K562 (cell line): ENCODE results near the gene FRRS1L. TPM values are rescaled to one million over a fixed set of nuclear protein-coding genes. Genes with fewer than 3 reads are reported as not detected.

Experiments used
- BDP1 ChIP-seq: IDR thresholded peaks from 3 replicates; pipeline ENCODE4 v1.6.1; 2011; ENCODE audit not compliant: insufficient read length, insufficient read depth
- ETV6 ChIP-seq, 3 experiments: fragments of 150-350 bp in 1 of 3; sonication (generic) in 1 of 3; formaldehyde crosslinking in 1 of 3; IDR thresholded peaks; 2 replicates each; pipeline versions ENCODE4 v1.6.1 to v1.8.0; 2014 to 2022; ENCODE audit warnings: borderline replicate concordance in 2 of 3, low read depth in 2 of 3, antibody characterized with exemption in 1 of 3, low read length in 1 of 3, mild to moderate bottlenecking in 1 of 3, missing genetic modification reagents in 1 of 3
- ID3 ChIP-seq, 2 experiments: fragments of 250-450 bp in 1 of 2; fragments of 450-650 bp in 1 of 2; sonication (Bioruptor Pico) in 1 of 2; IDR thresholded peaks; 2 replicates each; pipeline versions ENCODE4 v1.6.1 to v1.8.0; 2016 to 2021; ENCODE audit warnings: mild to moderate bottlenecking in 2 of 2, moderate library complexity in 2 of 2, missing compliant biosample characterization in 1 of 2, missing genetic modification characterization in 1 of 2
- KHSRP ChIP-seq: fragments of 450-650 bp; IDR thresholded peaks from 2 replicates; pipeline ENCODE4 v1.6.1; 2017
- MYBL2 ChIP-seq, 2 experiments: fragments of 450-650 bp in 1 of 2; sonication (generic) in 1 of 2; formaldehyde crosslinking in 1 of 2; IDR thresholded peaks; 2 replicates each; pipeline versions ENCODE4 v1.6.1 to v1.8.1; 2017 to 2022; ENCODE audit warnings: borderline replicate concordance in 1 of 2, inconsistent platforms in 1 of 2, low read depth in 1 of 2, mild to moderate bottlenecking in 1 of 2, missing genetic modification reagents in 1 of 2, moderate library complexity in 1 of 2
- NFYB ChIP-seq: IDR thresholded peaks from 2 replicates; pipeline ENCODE4 v1.6.1; 2011; ENCODE audit warnings: mild to moderate bottlenecking, moderate library complexity; ENCODE audit not compliant: insufficient read length; ENCODE audit errors: extremely low read depth
- POLR2AphosphoS2 ChIP-seq: IDR thresholded peaks from 2 replicates; pipeline ENCODE4 v1.6.1; 2012; ENCODE audit warnings: low read length, improper control_type of control experiment
- SIN3A ChIP-seq, 2 experiments: fragments of 150-350 bp in 1 of 2; IDR thresholded peaks; 2 replicates each; pipeline ENCODE4 v1.6.1; 2011 to 2016; ENCODE audit warnings: borderline replicate concordance in 2 of 2, low read depth in 2 of 2, low read length in 2 of 2, mild to moderate bottlenecking in 2 of 2, moderate library complexity in 2 of 2; ENCODE audit not compliant: control insufficient read depth in 1 of 2
- WHSC1 ChIP-seq: IDR thresholded peaks from one replicate; pipeline ENCODE4 v1.6.1; 2012; ENCODE audit warnings: low read length, control low read depth, inconsistent platforms
- ZBTB26 ChIP-seq: fragments of 450-650 bp; formaldehyde crosslinking; IDR thresholded peaks from 2 replicates; pipeline ENCODE4 v1.4.0; 2022; ENCODE audit warnings: missing genetic modification characterization
- ZNF324 ChIP-seq: fragments of 250-450 bp; sonication (Bioruptor Pico); IDR thresholded peaks from 2 replicates; pipeline ENCODE4 v1.4.0; 2020; ENCODE audit warnings: mild to moderate bottlenecking
- ZNF444 ChIP-seq: fragments of 250-450 bp; sonication (Bioruptor Pico); IDR thresholded peaks from 2 replicates; pipeline ENCODE4 v1.4.0; 2020; ENCODE audit warnings: mild to moderate bottlenecking, moderate library complexity
- polyA plus RNA-seq, 8 experiments: library from polyadenylated mRNA; depleted of rRNA in 4 of 8; stranded (reverse) in 5 of 8; unstranded in 3 of 8; fragments of >200 nt; fragmentation: Nextera tagmentation in 2 of 8; fragmentation: Illumina TruSeq in 1 of 8; extraction: Ambion mirVana in 2 of 8; extraction: Trizol in 1 of 8; gene quantifications; 2 replicates each; pipeline versions ENCODE4 v1.2.1 to v1.2.3, GENCODE V29; 2011 to 2014; ENCODE audit warnings: inconsistent platforms in 1 of 8, missing spikeins in 1 of 8
- total RNA-seq, 7 experiments: library from RNA; depleted of rRNA in 6 of 7; stranded (reverse); fragments of >200 nt in 6 of 7; fragmentation: Illumina TruSeq in 2 of 7; extraction: Trizol in 2 of 7; gene quantifications; 2 replicates each; pipeline versions ENCODE4 v1.2.1 to v1.2.3, GENCODE V29; 2011 to 2021; ENCODE audit warnings: low replicate concordance in 1 of 7

The FRRS1L gene
- total and polyA plus RNA-seq, 9 of the 15 experiments (the other 6 are each of a cell fraction or from before 2014, with no cell fraction given), result under 0.01 to 0.04 (median 0.03) TPM; not detected in 5

- TF ChIP-seq NFYB (no peak), SIN3A (IDR thresholded peaks at IDR 0.05; ENCODE audit: borderline replicate concordance in 2 of 2, control insufficient read depth in 1 of 2, low read depth in 2 of 2, low read length in 2 of 2) (no peak), BDP1 (no peak), ID3 (CRISPR knock-in tag; IDR thresholded peaks at IDR 0.05) (no peak), ID3 (tag; IDR thresholded peaks at IDR 0.05) (no peak), ETV6 (IDR thresholded peaks at IDR 0.05; ENCODE audit: borderline replicate concordance in 1 of 2, low read depth in 2 of 2, low read length in 1 of 2) (no peak), ETV6 (CRISPR knock-in tag; IDR thresholded peaks at IDR 0.05; ENCODE audit: borderline replicate concordance) (no peak), POLR2AphosphoS2 (no peak), WHSC1 (no peak), MYBL2 (IDR thresholded peaks at IDR 0.05; ENCODE audit: low read depth) (no peak), MYBL2 (CRISPR knock-in tag; IDR thresholded peaks at IDR 0.05; ENCODE audit: borderline replicate concordance) (no peak), ZNF444 (CRISPR knock-in tag) (no peak), ZBTB26 (CRISPR knock-in tag) (no peak), ZNF324 (no peak), KHSRP (no peak)
- TF ChIP-seq, all 486 proteins: peak for 0
Measured at GRCh38 chr9:109150925-109151545, 16.0 kb downstream of the FRRS1L start (continued).
